HepG2 (cell line): ENCODE results near the gene INPP4B. TPM values are rescaled to one million over a fixed set of nuclear protein-coding genes. Genes with fewer than 3 reads are reported as not detected.

Experiments
- ATAC-seq: fragments of 200-7000 bp; cut with Tn5 transposase; 3 replicates; pipeline ENCODE4 v1.9.1; 2020; ENCODE audit warnings: mild to moderate bottlenecking, moderate library complexity
- BruUV-seq: library from RNA; stranded (reverse); fragments of 400-500 nt; replicated peaks from 2 replicates; lab custom pipeline; 2021; lab: Mats Ljungman, UMichigan
- CTCF ChIA-PET: fragments of 300-600 bp; formaldehyde crosslinking; extraction: SDS; loops from one replicate; lab custom pipeline; 2021; ENCODE audit warnings: low total read pairs, inconsistent platforms, low intra/inter-chr PET ratio; lab: Yijun Ruan, JAX
- POLR2A ChIA-PET: fragments of 350-600 bp; sonication (Branson Sonifier 250); formaldehyde crosslinking; loops from one replicate; lab custom pipeline; 2020; ENCODE audit warnings: antibody characterized with exemption, inconsistent platforms; lab: Yijun Ruan, JAX
- DNase-seq: peaks from one replicate; pipeline ENCODE4 v3.0.0-alpha.2; 2015; ENCODE audit warnings: low spot score
- FAIRE-seq: peaks from 3 replicates; lab custom pipeline; 2011; peaks lifted over from hg19 to GRCh38; lab: Jason Lieb, UNC
- H2AFZ ChIP-seq: one replicate; pipeline ENCODE4 v1.6.1; 2011; ENCODE audit warnings: low read length, inconsistent platforms
- H3K27ac ChIP-seq: fragments of 300-600 bp; 3 replicates; pipeline ENCODE4 v1.8.0; 2011; ENCODE audit warnings: mixed run types, mild to moderate bottlenecking, mixed read lengths, low read length, inconsistent platforms; ENCODE audit not compliant: insufficient read depth; ENCODE audit errors: extremely low read length
- H3K27me3 ChIP-seq, 2 experiments: fragments of 200-600 bp in 1 of 2; 2 replicates in 1 of 2; 3 replicates in 1 of 2; pipeline versions ENCODE4 v1.6.0 to v1.8.0; 2011; ENCODE audit warnings: low read length in 2 of 2, mild to moderate bottlenecking in 2 of 2, moderate library complexity in 2 of 2, inconsistent platforms in 1 of 2; ENCODE audit not compliant: insufficient read depth in 2 of 2, control insufficient read depth in 1 of 2
- H3K36me3 ChIP-seq, 2 experiments: fragments of 200-600 bp in 1 of 2; replicated peaks in 1 of 2; 2 replicates in 1 of 2; 3 replicates in 1 of 2; pipeline versions ENCODE4 v1.5.1 to v1.8.0; 2011; ENCODE audit warnings: low read length in 2 of 2, inconsistent platforms in 1 of 2; ENCODE audit not compliant: insufficient read depth in 2 of 2, control insufficient read depth in 1 of 2
- H3K4me1 ChIP-seq: 2 replicates; pipeline ENCODE4 v1.5.1; 2012; ENCODE audit warnings: low read length, inconsistent platforms; ENCODE audit not compliant: insufficient read depth
- H3K4me2 ChIP-seq: 2 replicates; pipeline ENCODE4 v1.6.0; 2011; ENCODE audit warnings: low read depth, low read length, inconsistent platforms
- H3K4me3 ChIP-seq, 3 experiments: fragments of 200-600 bp in 1 of 3; sonication (generic), shearing (Covaris generic) in 1 of 3; replicated peaks in 1 of 3; 2 replicates each; pipeline ENCODE4 v1.5.1; 2011 to 2016; ENCODE audit warnings: low read length in 3 of 3, inconsistent platforms in 2 of 3, low read depth in 2 of 3, mild to moderate bottlenecking in 2 of 3, control low read depth in 1 of 3, mixed read lengths in 1 of 3; ENCODE audit not compliant: insufficient read depth in 1 of 3
- H3K79me2 ChIP-seq: one replicate; pipeline ENCODE4 v1.6.1; 2011; ENCODE audit warnings: low read length, inconsistent platforms; ENCODE audit not compliant: insufficient read depth
- H3K9ac ChIP-seq: 2 replicates; pipeline ENCODE4 v1.6.0; 2011; ENCODE audit warnings: mild to moderate bottlenecking, low read depth, low read length, inconsistent platforms; ENCODE audit not compliant: insufficient read depth
- H3K9me3 ChIP-seq: 2 replicates; pipeline ENCODE4 v1.5.1; 2012; ENCODE audit warnings: mild to moderate bottlenecking, low read length
- H4K20me1 ChIP-seq: 2 replicates; pipeline ENCODE4 v1.6.0; 2011; ENCODE audit warnings: inconsistent platforms, mild to moderate bottlenecking, low read length, moderate library complexity; ENCODE audit not compliant: insufficient read depth
- CHD2 ChIP-seq: IDR thresholded peaks from 2 replicates; pipeline ENCODE4 v1.6.1; 2011; ENCODE audit warnings: low read depth, low read length, improper control_type of control experiment
- DR1 ChIP-seq: sonication (generic); formaldehyde crosslinking; IDR thresholded peaks from 2 replicates; pipeline ENCODE4 v1.8.0; 2021; ENCODE audit warnings: mild to moderate bottlenecking, missing genetic modification reagents, inconsistent platforms
- FUBP1 ChIP-seq: sonication (generic); formaldehyde crosslinking; IDR thresholded peaks from 2 replicates; pipeline ENCODE4 v1.5.1; 2020; ENCODE audit warnings: missing genetic modification reagents, mild to moderate bottlenecking, borderline replicate concordance
- HNF4G ChIP-seq, 2 experiments: sonication (generic) in 1 of 2; formaldehyde crosslinking in 1 of 2; IDR thresholded peaks; 2 replicates each; pipeline versions ENCODE4 v1.4.0 to v1.6.1; 2011 to 2020; ENCODE audit warnings: borderline replicate concordance in 2 of 2, low read depth in 2 of 2, mild to moderate bottlenecking in 2 of 2, low read length in 1 of 2, missing genetic modification reagents in 1 of 2, moderate library complexity in 1 of 2
- HOXA3 ChIP-seq: sonication (generic); formaldehyde crosslinking; IDR thresholded peaks from 2 replicates; pipeline ENCODE4 v1.5.0; 2020; ENCODE audit warnings: missing genetic modification reagents
- MEIS2 ChIP-seq: sonication (generic); formaldehyde crosslinking; IDR thresholded peaks from 2 replicates; pipeline ENCODE4 v1.9.0; 2021; ENCODE audit warnings: mild to moderate bottlenecking, missing genetic modification reagents
- PAF1 ChIP-seq: IDR thresholded peaks from 2 replicates; pipeline ENCODE4 v1.6.1; 2016; ENCODE audit warnings: missing genetic modification reagents, missing compliant biosample characterization
- TFDP1 ChIP-seq: IDR thresholded peaks from 2 replicates; pipeline ENCODE4 v1.6.1; 2016; ENCODE audit warnings: missing compliant biosample characterization, missing genetic modification reagents, borderline replicate concordance
- UBTF ChIP-seq: sonication (generic); formaldehyde crosslinking; IDR thresholded peaks from 2 replicates; pipeline ENCODE4 v1.4.0; 2020; ENCODE audit warnings: mild to moderate bottlenecking, missing genetic modification reagents
- WIZ ChIP-seq: sonication (generic); formaldehyde crosslinking; IDR thresholded peaks from 2 replicates; pipeline ENCODE4 v1.5.1; 2020; ENCODE audit warnings: mild to moderate bottlenecking, missing genetic modification reagents
- ZFP41 ChIP-seq: sonication (generic); formaldehyde crosslinking; IDR thresholded peaks from 2 replicates; pipeline ENCODE4 v1.4.0; 2020; ENCODE audit warnings: mild to moderate bottlenecking, missing genetic modification reagents, borderline replicate concordance
- ZNF232 ChIP-seq: sonication (generic); formaldehyde crosslinking; IDR thresholded peaks from 2 replicates; pipeline ENCODE4 v1.4.0; 2020; ENCODE audit warnings: missing genetic modification reagents, borderline replicate concordance
- ZNF276 ChIP-seq: sonication (generic); formaldehyde crosslinking; IDR thresholded peaks from 2 replicates; pipeline ENCODE4 v1.4.0; 2020; ENCODE audit warnings: mild to moderate bottlenecking, low read depth, missing genetic modification reagents
- ZNF343 ChIP-seq: sonication (generic); formaldehyde crosslinking; IDR thresholded peaks from 2 replicates; pipeline ENCODE4 v1.4.0; 2020; ENCODE audit warnings: mild to moderate bottlenecking, missing genetic modification reagents
- ZNF576 ChIP-seq: sonication (generic); formaldehyde crosslinking; IDR thresholded peaks from 2 replicates; pipeline ENCODE4 v1.4.0; 2020; ENCODE audit warnings: mild to moderate bottlenecking, missing genetic modification reagents
- ZNF816 ChIP-seq: sonication (generic); formaldehyde crosslinking; IDR thresholded peaks from 2 replicates; pipeline ENCODE4 v1.8.0; 2022; ENCODE audit warnings: missing genetic modification reagents, mild to moderate bottlenecking, borderline replicate concordance
- ZNF83 ChIP-seq: sonication (generic); formaldehyde crosslinking; IDR thresholded peaks from 2 replicates; pipeline ENCODE4 v1.4.0; 2020; ENCODE audit warnings: missing genetic modification reagents, mild to moderate bottlenecking, borderline replicate concordance
- WGBS: methylation state at CpG from one replicate; pipeline ENCODE4 v1.1.6; 2017; ENCODE audit warnings: low lambda C conversion rate; 5-methylcytosine and 5-hydroxymethylcytosine counted together
- in situ Hi-C: cut with HindIII; loops from 2 replicates; pipeline ENCODE4 v1.10.0; 2017; ENCODE audit warnings: low pct_unique_long_range_greater_than_20kb; ENCODE audit not compliant: extremely low pct_ligation_motif_present
- intact Hi-C: fragments of 100-400 bp; cut with micrococcal nuclease; formaldehyde crosslinking; loops from one replicate; pipeline ENCODE4 v1.10.0; 2022; ENCODE audit not compliant: unreplicated experiment
- polyA plus RNA-seq, 8 experiments: library from polyadenylated mRNA; depleted of rRNA in 3 of 8; stranded (reverse) in 7 of 8; unstranded in 1 of 8; fragments of >200 nt; fragmentation: Illumina TruSeq in 4 of 8; extraction: Trizol in 4 of 8; gene quantifications; 2 replicates each; pipeline versions ENCODE4 v1.2.1 to v1.2.3, GENCODE V29; 2011 to 2016; ENCODE audit warnings: low read depth in 4 of 8, missing spikeins in 1 of 8, mixed read lengths in 1 of 8; ENCODE audit not compliant: insufficient read depth in 1 of 8
- total RNA-seq, 5 experiments: library from RNA; depleted of rRNA; stranded (reverse); fragments of >200 nt; fragmentation: Illumina TruSeq; extraction: Trizol; gene quantifications; 2 replicates each; pipeline ENCODE4 v1.2.3, GENCODE V29; 2016; ENCODE audit warnings: low read depth in 1 of 5

Gene INPP4B
- total and polyA plus RNA-seq, 2 of the 13 experiments (the other 11 are each of a cell fraction or from before 2014, with no cell fraction given): not detected

- no peak overlapping the region for H3K9ac ChIP-seq
- no peak overlapping the region for H3K4me3 ChIP-seq
- ChIA-PET POLR2A (no interaction called here), CTCF (no interaction called here)
- no peaks in the 10 kb centered on the region for H3K4me1 ChIP-seq
- TF ChIP-seq ZNF232 (CRISPR knock-in tag) (no peak), DR1 (CRISPR knock-in tag) (no peak), ZNF276 (CRISPR knock-in tag) (no peak), WIZ (CRISPR knock-in tag) (no peak), FUBP1 (CRISPR knock-in tag) (no peak), HNF4G (IDR thresholded peaks at IDR 0.05; ENCODE audit: borderline replicate concordance, low read depth, low read length) (no peak), HNF4G (CRISPR knock-in tag; IDR thresholded peaks at IDR 0.05; ENCODE audit: borderline replicate concordance, low read depth) (no peak), TFDP1 (CRISPR knock-in tag) (no peak), MEIS2 (CRISPR knock-in tag) (no peak), HOXA3 (no peak), UBTF (CRISPR knock-in tag) (no peak), PAF1 (CRISPR knock-in tag) (no peak), ZNF576 (CRISPR knock-in tag) (no peak), ZNF816 (no peak), ZNF83 (CRISPR knock-in tag) (no peak), ZNF343 (CRISPR knock-in tag) (no peak), ZFP41 (CRISPR knock-in tag) (no peak), CHD2 (no peak)
- TF ChIP-seq, all 625 proteins: peak for 0
- H3K27ac ChIP-seq: no peak overlapping the region
- no peaks in the 10 kb centered on the region for H3K27me3 ChIP-seq
- no peak overlapping the region for H3K4me2 ChIP-seq
- in situ Hi-C loops: no loop called here
- no peak overlapping the region for H2AFZ ChIP-seq
- no peaks in the 10 kb centered on the region for H3K36me3 ChIP-seq
- intact Hi-C loops: no loop called here
- 10% methylated on average over 1 of the region's 1 CpG for WGBS
- H4K20me1 ChIP-seq: no peaks in the 10 kb centered on the region
- FAIRE-seq (no peak), ATAC-seq (no peak), DNase-seq (no peak)
- peaks cover 30% of the 10 kb centered on the region for H3K9me3 ChIP-seq
- no peaks in the 10 kb centered on the region for H3K79me2 ChIP-seq
- BruUV-seq: no TSS peak
Observed at GRCh38 chr4:142583708-142584107, 262.4 kb downstream of the INPP4B start.
